ENCODE data around the gene ZFHX3. TPM values are rescaled to one million over a fixed set of nuclear protein-coding genes. Genes with fewer than 3 reads are reported as not detected.
"Not testable (repeated sequence)": the region's sequence is repeated elsewhere in the genome, so short reads cannot be mapped to it uniquely, and the experiment has no call there.

Gene ZFHX3
- total and polyA plus RNA-seq, 2 donors (not counting 3 experiments of a cell fraction or from before 2014, with no cell fraction given) = 3.7 to 18.8 TPM

- dilution Hi-C loops (cut with MboI; ENCODE audit: extremely low pct_ligation_motif_present, low sequenced_read_pairs) = no loop called here
- Histone ChIP-seq H3K27ac (ENCODE audit: insufficient read depth, low read depth, low read length) (no peak overlapping the region), H3K4me2 (ENCODE audit: insufficient read depth, low read length) (no peak overlapping the region), H3K27me3 (ENCODE audit: control insufficient read depth in 2 of 2, insufficient read depth in 2 of 2, low read length in 2 of 2) (no peaks in the 10 kb centered on the region), H3K79me2 (ENCODE audit: control insufficient read depth, insufficient read depth, low read length) (no peaks in the 10 kb centered on the region), H4K20me1 (replicated peaks; ENCODE audit: control insufficient read depth, extremely low read depth, insufficient read depth, low read length) (no peaks in the 10 kb centered on the region), H3K4me3 (replicated peaks in 1 of 3; ENCODE audit: insufficient read depth in 1 of 3, low read depth in 1 of 3, low read length in 3 of 3) (no peak overlapping the region), H3K9ac (replicated peaks; ENCODE audit: extremely low read depth, insufficient read depth, low read length) (no peak overlapping the region), H3K9me3 (replicated peaks; ENCODE audit: control insufficient read depth, insufficient read depth, low read length) (no peaks in the 10 kb centered on the region), H3K4me1 (ENCODE audit: control insufficient read depth, extremely low read depth, insufficient read depth, low read length) (peaks cover 20% of the 10 kb centered on the region), H2AFZ (ENCODE audit: low read depth, low read length) (no peak overlapping the region), H3K9me1 (replicated peaks; ENCODE audit: control insufficient read depth, extremely low read depth, insufficient read depth, low read length) (no peaks in the 10 kb centered on the region), H3K36me3 (ENCODE audit: control insufficient read depth in 2 of 2, extremely low read depth in 1 of 2, insufficient read depth in 2 of 2, low read length in 2 of 2) (no peaks in the 10 kb centered on the region)
- DNase-seq (ENCODE audit: low read depth, low spot score) (no peak), FAIRE-seq (peak; percentile 24)
- ChIA-PET CTCF (no interaction called here), POLR2A (interaction anchor here (0.6 kb wide), 1 partner anchor 11 kb away, joined by 3 read pairs; no protein-coding TSS in a partner anchor)
- intact Hi-C loops (cut with micrococcal nuclease) = no loop called here
- BruUV-seq (replicated peaks) = no TSS peak
- TF ChIP-seq EZH2 (IDR thresholded peaks at IDR 0.05; ENCODE audit: borderline replicate concordance, low read depth, low read length, severe bottlenecking) (no peak), CTCF (IDR thresholded peaks at IDR 0.05; ENCODE audit: extremely low read depth in 1 of 2, insufficient read depth in 1 of 2, low read depth in 1 of 2, low read length in 2 of 2) (no peak), MAX (IDR thresholded peaks at IDR 0.05; ENCODE audit: insufficient read depth, insufficient read length) (no peak), POLR2AphosphoS5 (IDR thresholded peaks at IDR 0.05; ENCODE audit: insufficient read depth, low read depth, low read length) (no peak), GATA2 (IDR thresholded peaks at IDR 0.05; ENCODE audit: insufficient read depth, insufficient read length, low read depth, low read length) (no peak), JUN (IDR thresholded peaks at IDR 0.05; ENCODE audit: borderline replicate concordance, insufficient read depth, insufficient read length, low read depth) (no peak), FOS (IDR thresholded peaks at IDR 0.05; ENCODE audit: borderline replicate concordance, insufficient read depth, low read length) (no peak), MYC (IDR thresholded peaks at IDR 0.05; ENCODE audit: low read depth, low read length) (no peak), POLR2A (IDR thresholded peaks at IDR 0.05; ENCODE audit: low read depth, low read length) (no peak)
These were observed 26.5 kb upstream of the ZFHX3 start for GRCh38 chr16:73074382-73074781.

DNA sequence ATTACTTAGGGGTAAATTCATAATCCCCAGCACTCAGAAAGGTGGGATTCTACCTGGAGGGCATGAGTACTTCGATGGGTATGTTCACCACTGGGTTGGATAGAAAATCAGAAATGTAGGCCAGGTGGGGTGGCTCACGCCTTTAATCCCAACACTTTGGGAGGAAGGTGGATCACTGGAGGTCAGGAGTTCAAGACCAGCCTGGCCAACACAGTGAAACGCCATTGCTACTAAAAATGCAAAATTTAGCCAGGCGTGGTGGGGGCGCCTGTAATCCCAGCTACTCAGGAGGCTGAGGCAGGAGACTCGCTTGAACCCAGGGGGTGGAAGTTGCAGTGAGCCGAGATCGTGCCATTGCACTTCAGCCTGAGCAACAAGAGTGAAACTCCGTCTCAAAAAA lies 24.1 kb upstream of the ZFHX3 start:
- dilution Hi-C loops (cut with MboI; ENCODE audit: extremely low pct_ligation_motif_present, low sequenced_read_pairs); DNase-seq (ENCODE audit: low read depth, low spot score); POLR2A ChIA-PET; FAIRE-seq; H3K9me3 ChIP-seq (replicated peaks; ENCODE audit: control insufficient read depth, insufficient read depth, low read length); H3K4me3 ChIP-seq (replicated peaks in 1 of 3; ENCODE audit: insufficient read depth in 1 of 3, low read depth in 1 of 3, low read length in 3 of 3); intact Hi-C loops (cut with micrococcal nuclease); H3K27me3 ChIP-seq (ENCODE audit: control insufficient read depth in 2 of 2, insufficient read depth in 2 of 2, low read length in 2 of 2); H3K79me2 ChIP-seq (ENCODE audit: control insufficient read depth, insufficient read depth, low read length); BruUV-seq (replicated peaks); H2AFZ ChIP-seq (ENCODE audit: low read depth, low read length); H3K9me1 ChIP-seq (replicated peaks; ENCODE audit: control insufficient read depth, extremely low read depth, insufficient read depth, low read length); H4K20me1 ChIP-seq (replicated peaks; ENCODE audit: control insufficient read depth, extremely low read depth, insufficient read depth, low read length); H3K27ac ChIP-seq (ENCODE audit: insufficient read depth, low read depth, low read length); H3K36me3 ChIP-seq (ENCODE audit: control insufficient read depth in 2 of 2, extremely low read depth in 1 of 2, insufficient read depth in 2 of 2, low read length in 2 of 2); H3K9ac ChIP-seq (replicated peaks; ENCODE audit: extremely low read depth, insufficient read depth, low read length); H3K4me2 ChIP-seq (ENCODE audit: insufficient read depth, low read length): not testable (repeated sequence)
- CTCF ChIA-PET = interaction anchor here (1.0 to 2.2 kb wide), 8 partner anchors 14 to 240 kb away, joined by 3 to 11 read pairs (median 5); no protein-coding TSS in a partner anchor
- peaks cover 43% of the 10 kb centered on the region for H3K4me1 ChIP-seq (ENCODE audit: control insufficient read depth, extremely low read depth, insufficient read depth, low read length)

Data from endothelial cell of umbilical vein (primary cell).